ENCODE results near the gene SCML1.
"Not testable (repeated sequence)": the region's sequence is repeated elsewhere in the genome, so short reads cannot be mapped to it uniquely, and the experiment has no call there.

The SCML1 gene

DNA sequence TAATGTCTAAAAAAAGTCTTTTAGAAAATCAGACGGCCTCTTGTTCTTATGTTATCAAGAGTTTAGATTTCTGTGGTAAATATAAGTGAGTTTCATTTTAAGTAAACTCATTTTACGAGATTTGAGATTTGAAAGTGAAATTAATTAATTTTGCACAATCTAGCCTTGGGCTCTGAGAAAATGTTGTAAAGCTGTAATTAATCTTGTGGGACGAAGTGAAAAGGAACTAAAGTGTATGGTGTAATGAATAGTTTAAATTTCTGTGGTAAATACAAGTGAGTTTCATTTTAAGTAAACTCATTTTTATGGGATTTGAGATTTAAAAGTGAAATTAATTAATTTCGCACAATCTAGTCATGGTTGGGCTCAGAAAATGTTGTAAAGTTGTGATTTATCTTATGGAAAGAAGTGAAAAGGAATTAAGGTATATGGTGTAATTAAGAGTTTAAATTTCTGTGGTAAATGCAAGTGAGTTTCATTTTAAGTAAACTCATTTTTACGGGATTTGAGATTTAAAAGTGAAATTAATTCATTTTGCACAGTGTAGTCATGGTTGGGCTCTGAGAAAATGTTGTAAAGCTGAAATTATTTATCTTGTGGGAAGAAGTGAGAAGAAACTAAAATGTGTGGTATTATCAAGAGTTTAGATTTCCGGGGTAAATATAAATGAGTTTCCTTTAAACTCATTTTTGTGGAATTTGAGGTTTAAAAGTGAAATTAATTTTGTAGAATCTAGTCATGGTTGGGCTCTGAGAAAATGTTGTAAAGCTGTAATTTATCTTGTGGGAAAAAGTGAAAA is 1.6 kb downstream of the SCML1 start:
- no peak for DNase-seq (ENCODE audit: low read depth in 2 of 2)

- DNase-seq (ENCODE audit: low read depth in 2 of 2), result no peak
Observed at GRCh38 chrX:17740137-17741122, 3.1 kb downstream of the SCML1 start.

GRCh38 chrX:17741123-17741511 is 3.8 kb downstream of the SCML1 start:
- no peak for DNase-seq (ENCODE audit: low read depth in 2 of 2)

DNA sequence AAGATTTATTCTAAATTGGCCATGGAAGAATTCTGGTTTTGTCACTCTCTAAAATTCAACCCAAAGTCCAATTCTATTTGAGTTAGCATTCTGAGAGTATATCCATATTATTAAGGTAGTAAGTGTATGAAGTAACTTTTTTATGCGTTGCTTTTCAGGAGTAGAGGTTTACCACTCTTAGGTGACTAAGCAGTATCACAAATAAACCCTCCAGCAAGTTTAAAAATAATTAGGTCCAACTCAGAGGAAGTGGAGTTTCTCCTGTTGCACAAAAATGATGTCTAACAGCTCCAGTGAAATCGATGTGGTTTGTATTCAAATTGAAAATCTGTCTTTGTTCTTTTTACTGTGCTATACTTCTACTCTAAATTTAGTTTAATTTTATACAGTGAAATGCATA is 6.6 kb downstream of the SCML1 start:
- DNase-seq (ENCODE audit: low read depth in 2 of 2), result no peak

- no peak for DNase-seq (ENCODE audit: low read depth in 2 of 2)
Observed at GRCh38 chrX:17744896-17745523, 7.7 kb downstream of the SCML1 start.

DNA sequence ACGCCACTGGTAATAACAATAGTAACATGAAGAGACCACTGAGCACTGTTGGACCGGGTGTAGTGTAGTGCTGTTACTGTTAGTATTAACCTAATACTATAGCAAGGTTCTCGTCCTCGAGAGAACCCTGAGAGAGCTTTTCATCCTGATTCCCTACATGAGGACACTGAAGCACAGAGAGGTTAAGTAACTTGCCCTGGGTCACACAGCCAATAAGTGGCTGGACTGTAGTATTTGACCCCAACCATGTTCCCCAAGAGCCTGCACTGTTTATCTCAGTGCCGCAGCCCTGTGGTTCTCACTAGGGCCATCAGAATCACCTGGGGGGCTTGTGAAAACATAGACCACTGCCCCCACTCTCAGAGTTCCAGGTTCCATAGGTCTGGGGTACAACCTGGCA is 10.4 kb downstream of the SCML1 start:
- DNase-seq (ENCODE audit: low read depth in 2 of 2), result no peak

GRCh38 chrX:17748684-17749083 is 11.4 kb downstream of the SCML1 start:
- no peak for DNase-seq (ENCODE audit: low read depth in 2 of 2)

DNA sequence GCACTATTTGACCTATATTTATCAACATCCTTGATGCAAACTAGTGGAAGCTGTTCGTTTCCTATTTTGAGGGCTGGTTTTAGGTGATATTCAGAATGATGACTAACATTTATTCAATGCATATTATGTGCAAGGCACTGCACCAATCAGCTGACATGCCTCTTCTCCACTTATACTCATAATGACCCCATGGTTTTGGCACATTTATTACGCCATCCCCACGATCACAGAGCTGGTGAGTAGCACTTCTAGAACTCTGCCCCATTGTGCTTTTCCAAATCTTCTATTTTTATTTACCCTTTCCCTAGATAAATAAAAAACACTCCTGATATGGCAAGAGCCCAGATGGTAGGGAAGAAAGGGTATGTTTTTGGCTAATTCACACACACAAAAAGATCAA is 13.1 kb downstream of the SCML1 start:
- DNase-seq (ENCODE audit: low read depth in 2 of 2), result no peak

DNA sequence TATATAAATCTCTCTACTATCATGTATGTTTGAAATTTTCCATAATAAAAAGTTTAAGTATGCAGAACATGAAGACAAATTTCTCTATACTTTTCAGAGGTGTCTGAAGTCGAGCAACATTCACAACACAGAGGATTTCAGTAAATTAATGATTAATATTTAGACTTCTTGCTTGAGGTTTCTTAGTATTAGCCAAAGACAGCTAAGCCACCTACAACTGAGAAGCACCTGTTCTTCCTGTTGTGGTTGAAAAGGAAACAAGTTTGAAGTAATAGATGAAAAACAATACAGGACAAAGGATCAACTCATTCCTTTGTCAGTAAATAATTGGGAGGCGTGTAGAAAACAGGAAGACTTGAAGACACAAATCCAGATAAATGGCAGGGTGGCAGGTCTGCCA is 21.1 kb downstream of the SCML1 start:
- no peak for DNase-seq (ENCODE audit: low read depth in 2 of 2)

GRCh38 chrX:17759990-17760389 is 22.7 kb downstream of the SCML1 start:
- DNase-seq (ENCODE audit: low read depth in 2 of 2), result no peak

GRCh38 chrX:17767734-17768133 is 30.4 kb downstream of the SCML1 start:
- no peak for DNase-seq (ENCODE audit: low read depth in 2 of 2)

- no peak for DNase-seq (ENCODE audit: low read depth in 2 of 2)
Observed at GRCh38 chrX:17768997-17769396, 31.7 kb downstream of the SCML1 start.

- no peak for DNase-seq (ENCODE audit: low read depth in 2 of 2)
Observed at GRCh38 chrX:17769701-17770269, 32.5 kb downstream of the SCML1 start.

- no peak for DNase-seq (ENCODE audit: low read depth in 2 of 2)
Observed at GRCh38 chrX:17773221-17773876, 36.1 kb downstream of the SCML1 start.

DNA sequence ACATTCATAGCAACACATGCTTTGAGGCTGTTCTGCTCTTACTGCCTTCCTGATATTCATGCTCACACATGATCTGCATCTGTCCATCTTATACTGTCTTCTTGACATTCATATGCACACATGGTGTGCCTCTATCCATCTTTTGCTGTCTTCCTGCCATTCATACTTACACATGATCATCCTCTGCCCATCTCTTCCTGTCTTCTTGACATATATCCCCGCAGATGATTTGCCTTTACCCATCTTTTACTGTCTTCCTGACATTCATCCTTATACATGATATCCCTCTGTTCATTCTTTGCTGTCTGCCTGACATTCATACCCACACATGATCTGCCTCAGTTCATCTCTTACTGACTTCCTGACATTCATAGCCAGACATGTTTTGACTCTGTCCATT is 36.8 kb downstream of the SCML1 start:
- no peak for DNase-seq (ENCODE audit: low read depth in 2 of 2)

- DNase-seq (ENCODE audit: low read depth in 2 of 2), result no peak
Observed at GRCh38 chrX:17778997-17779396, 41.7 kb downstream of the SCML1 start.

DNA sequence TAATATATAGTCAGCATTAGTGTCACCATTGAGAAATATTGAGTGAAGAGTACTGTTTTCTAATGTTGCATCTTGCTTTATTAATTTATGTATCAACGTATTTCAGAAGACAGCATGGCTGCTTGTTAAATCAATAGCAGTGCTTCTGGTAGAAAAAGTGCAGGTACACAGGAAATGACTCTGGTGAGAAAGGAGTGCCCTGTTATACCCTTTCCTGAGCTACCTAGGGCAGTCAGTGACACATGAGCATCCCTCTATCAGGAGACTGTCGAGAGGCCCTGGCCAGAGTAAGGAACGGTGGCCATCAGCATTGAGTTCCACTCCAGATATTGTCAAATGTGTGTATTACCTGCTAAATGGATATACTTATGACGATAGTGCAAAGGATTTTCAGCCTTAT is 42.1 kb downstream of the SCML1 start:
- no peak for DNase-seq (ENCODE audit: low read depth in 2 of 2)

- DNase-seq (ENCODE audit: low read depth in 2 of 2), result not testable (repeated sequence)
Observed at GRCh38 chrX:17786554-17787347, 49.5 kb downstream of the SCML1 start.

DNA sequence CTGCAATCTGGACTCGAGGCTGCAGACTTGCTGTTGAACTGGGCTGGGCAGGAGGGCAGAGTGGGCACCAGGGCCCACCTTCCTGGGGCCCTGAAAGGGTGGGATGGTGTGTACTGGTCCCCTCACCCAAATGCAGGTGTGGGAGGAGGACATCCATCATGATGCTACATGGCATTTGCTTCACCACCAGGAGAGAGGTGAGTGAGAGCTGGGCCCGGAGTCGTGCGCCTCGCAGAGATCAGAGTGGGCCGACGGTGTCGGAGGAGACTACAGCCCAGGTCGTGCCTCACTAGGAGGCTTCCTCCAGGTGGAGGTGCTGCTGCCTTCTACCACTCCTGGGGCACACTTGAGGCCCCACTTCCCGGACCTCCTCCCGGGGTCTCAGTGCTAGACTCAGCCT is 50.3 kb downstream of the SCML1 start:
- DNase-seq (ENCODE audit: low read depth in 2 of 2), result no peak

DNA sequence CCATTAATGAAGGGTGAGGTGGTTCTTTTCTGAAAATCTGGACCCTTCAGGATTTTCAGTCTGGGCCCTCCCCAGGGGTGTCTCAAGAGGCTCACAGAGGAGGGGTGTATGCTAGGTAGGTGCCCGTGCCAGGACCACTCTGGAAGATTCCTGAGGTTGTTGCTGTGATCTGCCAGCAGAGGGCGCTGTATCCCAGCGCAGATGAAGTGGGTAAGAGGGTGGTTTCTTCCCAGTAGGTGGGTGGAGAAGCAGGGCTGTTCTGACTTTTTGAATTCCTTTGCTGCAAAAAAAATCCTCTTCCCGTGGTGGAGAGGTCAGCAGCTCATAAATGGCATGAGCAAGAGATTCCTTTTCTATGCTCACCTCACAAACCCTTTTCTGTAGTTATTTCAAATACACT is 51.1 kb downstream of the SCML1 start:
- DNase-seq (ENCODE audit: low read depth in 2 of 2), result peak in 1 of 2 donors; percentile 22

Data from activated CD4-positive, alpha-beta T cell treated with anti-CD3 and anti-CD28 coated beads for 24 hours (primary cell).